ENCODE measurements around the gene ATE1. TPM values are rescaled to one million over a fixed set of nuclear protein-coding genes. Genes with fewer than 3 reads are reported as not detected.

Gene ATE1
- total RNA-seq, 2 donors from 2014 or later = 31.0 to 62.0 TPM

- H3K4me3 ChIP-seq = no peak overlapping the region
- DNase-seq (ENCODE audit: low spot score) = no peak
- TF ChIP-seq CTCF (IDR thresholded peaks at IDR 0.05) = no peak
- no peaks in the 10 kb centered on the region for H3K9me3 ChIP-seq
- no peaks in the 10 kb centered on the region for H3K36me3 ChIP-seq
- H3K27me3 ChIP-seq = no peaks in the 10 kb centered on the region
- H3K27ac ChIP-seq = no peak overlapping the region
- peaks cover 0 to 6% of the 10 kb centered on the region in 2 donors for H3K4me1 ChIP-seq
Measured at GRCh38 chr10:121800831-121801230, 127.0 kb downstream of the ATE1 start.

GRCh38 chr10:121800146-121800545 is 127.7 kb downstream of the ATE1 start:
- no peak overlapping the region for H3K27ac ChIP-seq
- H3K9me3 ChIP-seq = no peaks in the 10 kb centered on the region
- H3K27me3 ChIP-seq = no peaks in the 10 kb centered on the region
- no peak for DNase-seq (ENCODE audit: low spot score)
- TF ChIP-seq CTCF (IDR thresholded peaks at IDR 0.05) = no peak
- no peaks in the 10 kb centered on the region for H3K36me3 ChIP-seq
- no peak overlapping the region for H3K4me3 ChIP-seq
- H3K4me1 ChIP-seq = peaks cover 0 to 6% of the 10 kb centered on the region in 2 donors

GRCh38 chr10:121797490-121797889 is 130.3 kb downstream of the ATE1 start:
- H3K36me3 ChIP-seq = no peaks in the 10 kb centered on the region
- H3K4me3 ChIP-seq = no peak overlapping the region
- H3K27ac ChIP-seq = no peak overlapping the region
- no peaks in the 10 kb centered on the region for H3K9me3 ChIP-seq
- no peak for DNase-seq (ENCODE audit: low spot score)
- no peaks in the 10 kb centered on the region for H3K27me3 ChIP-seq
- no peak for TF ChIP-seq CTCF (IDR thresholded peaks at IDR 0.05)
- peaks cover 0 to 6% of the 10 kb centered on the region in 2 donors for H3K4me1 ChIP-seq

- TF ChIP-seq CTCF (IDR thresholded peaks at IDR 0.05) = no peak
- Histone ChIP-seq H3K4me3 (no peak overlapping the region), H3K27me3 (no peaks in the 10 kb centered on the region), H3K27ac (no peak overlapping the region), H3K9me3 (no peaks in the 10 kb centered on the region), H3K4me1 (peaks cover 0 to 12% of the 10 kb centered on the region in 2 donors), H3K36me3 (no peaks in the 10 kb centered on the region)
- no peak for DNase-seq (ENCODE audit: low spot score)
Measured at GRCh38 chr10:121796342-121796741, 131.5 kb downstream of the ATE1 start.

- no peak for DNase-seq (ENCODE audit: low spot score)
- H3K27me3 ChIP-seq = no peaks in the 10 kb centered on the region
- H3K36me3 ChIP-seq = peaks cover 6% of the 10 kb centered on the region
- H3K4me1 ChIP-seq = peaks cover 0 to 6% of the 10 kb centered on the region in 2 donors
- no peak for TF ChIP-seq CTCF (IDR thresholded peaks at IDR 0.05)
- no peak overlapping the region for H3K4me3 ChIP-seq
- no peaks in the 10 kb centered on the region for H3K9me3 ChIP-seq
- H3K27ac ChIP-seq = no peak overlapping the region
Measured at GRCh38 chr10:121792198-121792597, 135.6 kb downstream of the ATE1 start.

- Histone ChIP-seq H3K27ac (no peak overlapping the region), H3K4me1 (peaks cover 0 to 6% of the 10 kb centered on the region in 2 donors), H3K4me3 (no peak overlapping the region), H3K36me3 (peaks cover 6% of the 10 kb centered on the region), H3K27me3 (no peaks in the 10 kb centered on the region), H3K9me3 (no peaks in the 10 kb centered on the region)
- no peak for DNase-seq (ENCODE audit: low spot score)
- TF ChIP-seq CTCF (IDR thresholded peaks at IDR 0.05) = no peak
Measured at GRCh38 chr10:121791761-121792160, 136.1 kb downstream of the ATE1 start.

All from right atrium auricular region (tissue), 2 donors.